Panc1 (cell line): Measurements from ENCODE around the gene TOP3A. TPM values are rescaled to one million over a fixed set of nuclear protein-coding genes. Genes with fewer than 3 reads are reported as not detected.
A peak's percentile ranks its signal among the peaks of the same experiment; 100 is the strongest.

Source experiments
- ATAC-seq: fragments of 200-7000 bp; cut with Tn5 transposase; 2 replicates; pipeline ENCODE4 v1.9.1; 2020; ENCODE audit warnings: mild to moderate bottlenecking, moderate library complexity
- BruUV-seq: library from RNA; stranded (reverse); fragments of 400-500 nt; replicated peaks from 2 replicates; lab custom pipeline; 2021; lab: Mats Ljungman, UMichigan
- CTCF ChIA-PET: fragments of 300-600 bp; sonication (Branson Sonifier 250); formaldehyde crosslinking; loops from one replicate; lab custom pipeline; 2022; ENCODE audit warnings: antibody characterized with exemption; lab: Charles Lee
- POLR2A ChIA-PET: fragments of 300-600 bp; sonication (Branson Sonifier 250); formaldehyde crosslinking; loops from one replicate; lab custom pipeline; 2022; ENCODE audit warnings: antibody characterized with exemption; lab: Charles Lee
- DNase-seq: peaks from one replicate; pipeline ENCODE4 v3.0.0-alpha.2; 2010; ENCODE audit warnings: low read depth, low spot score
- H3K27ac ChIP-seq: 2 replicates; pipeline ENCODE4 v1.5.1; 2011; ENCODE audit warnings: mild to moderate bottlenecking, low read length, inconsistent platforms
- H3K27me3 ChIP-seq: fragments of 200-500 bp; sonication (Bioruptor generic); 2 replicates; pipeline ENCODE4 v1.6.0; 2014; ENCODE audit warnings: low read length, inconsistent platforms; ENCODE audit not compliant: control insufficient read depth, insufficient read depth
- H3K36me3 ChIP-seq: fragments of 200-500 bp; sonication (Bioruptor generic); 2 replicates; pipeline ENCODE4 v1.5.1; 2014; ENCODE audit warnings: inconsistent platforms, mild to moderate bottlenecking, low read length, moderate library complexity; ENCODE audit not compliant: control insufficient read depth, insufficient read depth
- H3K4me1 ChIP-seq: 2 replicates; pipeline ENCODE4 v1.5.1; 2011; ENCODE audit warnings: inconsistent platforms, mild to moderate bottlenecking, low read length, moderate library complexity; ENCODE audit not compliant: control insufficient read depth, insufficient read depth
- H3K4me3 ChIP-seq, 2 experiments: 2 replicates each; pipeline ENCODE4 v1.5.1; 2011 to 2012; ENCODE audit warnings: low read depth in 2 of 2, low read length in 2 of 2, mild to moderate bottlenecking in 2 of 2, inconsistent platforms in 1 of 2, moderate library complexity in 1 of 2
- H3K9me3 ChIP-seq: fragments of 200-500 bp; sonication (Bioruptor generic); 2 replicates; pipeline ENCODE4 v1.5.1; 2014; ENCODE audit warnings: low read depth, mild to moderate bottlenecking, inconsistent platforms, low read length, moderate library complexity; ENCODE audit not compliant: control insufficient read depth, insufficient read depth
- POLR2AphosphoS5 ChIP-seq: IDR thresholded peaks from 2 replicates; pipeline ENCODE4 v1.6.1; 2012; ENCODE audit warnings: mild to moderate bottlenecking, low read depth, low read length, moderate library complexity
- SIN3A ChIP-seq: IDR thresholded peaks from 2 replicates; pipeline ENCODE4 v1.6.1; 2012; ENCODE audit warnings: low read depth, mild to moderate bottlenecking, low read length, moderate library complexity, borderline replicate concordance; ENCODE audit not compliant: insufficient read depth
- TCF7L2 ChIP-seq: IDR thresholded peaks from 2 replicates; pipeline ENCODE4 v1.6.1; 2011; ENCODE audit warnings: mild to moderate bottlenecking, low read depth, low read length, inconsistent platforms
- in situ Hi-C: cut with HindIII; loops from 2 replicates; pipeline ENCODE4 v1.10.0; 2016; ENCODE audit warnings: low sequenced_read_pairs, low pct_unique_long_range_greater_than_20kb
- intact Hi-C: fragments of 100-400 bp; cut with micrococcal nuclease; formaldehyde crosslinking; loops from one replicate; pipeline ENCODE4 v1.10.0; 2022; ENCODE audit not compliant: unreplicated experiment
- total RNA-seq: library from RNA; stranded (reverse); gene quantifications from one replicate; pipeline ENCODE4 v1.2.1, GENCODE V29; 2021; ENCODE audit not compliant: unreplicated experiment
- TF ChIP-seq, protein P1 (sequence below), 2 experiments: IDR thresholded peaks; 2 replicates each; pipeline ENCODE4 v1.6.1; 2011 to 2012; ENCODE audit warnings: low read depth in 2 of 2, control low read depth in 1 of 2, low read length in 1 of 2, mild to moderate bottlenecking in 1 of 2, moderate library complexity in 1 of 2; ENCODE audit not compliant: insufficient read depth in 1 of 2
- TF ChIP-seq, protein P2 (sequence below): fragments of 450-650 bp; IDR thresholded peaks from 2 replicates; pipeline ENCODE4 v1.5.1; 2017; ENCODE audit warnings: mild to moderate bottlenecking

The TOP3A gene
- total RNA-seq, 1 experiment from 2014 or later = 49.3 TPM

DNA sequence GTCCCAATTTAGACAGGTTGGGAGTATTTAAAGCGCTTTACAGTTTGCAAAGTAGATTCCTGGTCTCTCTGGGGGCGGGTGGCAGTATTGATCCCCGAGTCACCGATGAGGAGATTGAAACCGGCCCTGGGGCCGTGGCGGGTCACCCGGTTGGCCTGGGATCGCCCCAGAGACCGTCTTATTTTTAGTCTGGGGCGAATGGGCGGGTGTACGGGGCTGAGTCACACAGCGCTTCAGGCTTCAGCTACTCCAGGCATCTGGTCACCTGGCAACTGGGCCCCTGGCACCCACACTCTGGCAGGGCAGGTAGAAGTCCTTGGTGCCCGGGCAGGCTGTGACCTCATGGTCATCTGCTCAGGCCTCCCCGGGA lies 53.7 kb downstream of the TOP3A start:
- ATAC-seq (no peak), DNase-seq (no peak)
- in situ Hi-C loops = no loop called here
- no peaks in the 10 kb centered on the region for H3K9me3 ChIP-seq
- BruUV-seq = TSS peak; percentile 50
- peak overlapping the region; percentile 85 for H3K27ac ChIP-seq
- H3K36me3 ChIP-seq = peaks cover 3% of the 10 kb centered on the region; the same call in 1 of the 2 replicates
- H3K4me3 ChIP-seq = peak overlapping the region; percentile 74 to 75
- intact Hi-C loops = no loop called here
- ChIA-PET POLR2A (no interaction called here), CTCF (interaction anchor here (0.6 kb wide), 1 partner anchor 18 kb away, joined by 3 read pairs; no protein-coding TSS in a partner anchor)
- H3K4me1 ChIP-seq = peaks cover 13% of the 10 kb centered on the region
- no peaks in the 10 kb centered on the region for H3K27me3 ChIP-seq
- TF ChIP-seq, protein P1, sequence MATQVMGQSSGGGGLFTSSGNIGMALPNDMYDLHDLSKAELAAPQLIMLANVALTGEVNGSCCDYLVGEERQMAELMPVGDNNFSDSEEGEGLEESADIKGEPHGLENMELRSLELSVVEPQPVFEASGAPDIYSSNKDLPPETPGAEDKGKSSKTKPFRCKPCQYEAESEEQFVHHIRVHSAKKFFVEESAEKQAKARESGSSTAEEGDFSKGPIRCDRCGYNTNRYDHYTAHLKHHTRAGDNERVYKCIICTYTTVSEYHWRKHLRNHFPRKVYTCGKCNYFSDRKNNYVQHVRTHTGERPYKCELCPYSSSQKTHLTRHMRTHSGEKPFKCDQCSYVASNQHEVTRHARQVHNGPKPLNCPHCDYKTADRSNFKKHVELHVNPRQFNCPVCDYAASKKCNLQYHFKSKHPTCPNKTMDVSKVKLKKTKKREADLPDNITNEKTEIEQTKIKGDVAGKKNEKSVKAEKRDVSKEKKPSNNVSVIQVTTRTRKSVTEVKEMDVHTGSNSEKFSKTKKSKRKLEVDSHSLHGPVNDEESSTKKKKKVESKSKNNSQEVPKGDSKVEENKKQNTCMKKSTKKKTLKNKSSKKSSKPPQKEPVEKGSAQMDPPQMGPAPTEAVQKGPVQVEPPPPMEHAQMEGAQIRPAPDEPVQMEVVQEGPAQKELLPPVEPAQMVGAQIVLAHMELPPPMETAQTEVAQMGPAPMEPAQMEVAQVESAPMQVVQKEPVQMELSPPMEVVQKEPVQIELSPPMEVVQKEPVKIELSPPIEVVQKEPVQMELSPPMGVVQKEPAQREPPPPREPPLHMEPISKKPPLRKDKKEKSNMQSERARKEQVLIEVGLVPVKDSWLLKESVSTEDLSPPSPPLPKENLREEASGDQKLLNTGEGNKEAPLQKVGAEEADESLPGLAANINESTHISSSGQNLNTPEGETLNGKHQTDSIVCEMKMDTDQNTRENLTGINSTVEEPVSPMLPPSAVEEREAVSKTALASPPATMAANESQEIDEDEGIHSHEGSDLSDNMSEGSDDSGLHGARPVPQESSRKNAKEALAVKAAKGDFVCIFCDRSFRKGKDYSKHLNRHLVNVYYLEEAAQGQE (IDR thresholded peaks at IDR 0.05; ENCODE audit: insufficient read depth in 1 of 2, low read depth in 2 of 2, low read length in 1 of 2) = no peak
- TF ChIP-seq TCF7L2 (no peak), POLR2AphosphoS5 (no peak), SIN3A (no peak)
- TF ChIP-seq, protein P2, sequence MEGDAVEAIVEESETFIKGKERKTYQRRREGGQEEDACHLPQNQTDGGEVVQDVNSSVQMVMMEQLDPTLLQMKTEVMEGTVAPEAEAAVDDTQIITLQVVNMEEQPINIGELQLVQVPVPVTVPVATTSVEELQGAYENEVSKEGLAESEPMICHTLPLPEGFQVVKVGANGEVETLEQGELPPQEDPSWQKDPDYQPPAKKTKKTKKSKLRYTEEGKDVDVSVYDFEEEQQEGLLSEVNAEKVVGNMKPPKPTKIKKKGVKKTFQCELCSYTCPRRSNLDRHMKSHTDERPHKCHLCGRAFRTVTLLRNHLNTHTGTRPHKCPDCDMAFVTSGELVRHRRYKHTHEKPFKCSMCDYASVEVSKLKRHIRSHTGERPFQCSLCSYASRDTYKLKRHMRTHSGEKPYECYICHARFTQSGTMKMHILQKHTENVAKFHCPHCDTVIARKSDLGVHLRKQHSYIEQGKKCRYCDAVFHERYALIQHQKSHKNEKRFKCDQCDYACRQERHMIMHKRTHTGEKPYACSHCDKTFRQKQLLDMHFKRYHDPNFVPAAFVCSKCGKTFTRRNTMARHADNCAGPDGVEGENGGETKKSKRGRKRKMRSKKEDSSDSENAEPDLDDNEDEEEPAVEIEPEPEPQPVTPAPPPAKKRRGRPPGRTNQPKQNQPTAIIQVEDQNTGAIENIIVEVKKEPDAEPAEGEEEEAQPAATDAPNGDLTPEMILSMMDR = no peak

DNA sequence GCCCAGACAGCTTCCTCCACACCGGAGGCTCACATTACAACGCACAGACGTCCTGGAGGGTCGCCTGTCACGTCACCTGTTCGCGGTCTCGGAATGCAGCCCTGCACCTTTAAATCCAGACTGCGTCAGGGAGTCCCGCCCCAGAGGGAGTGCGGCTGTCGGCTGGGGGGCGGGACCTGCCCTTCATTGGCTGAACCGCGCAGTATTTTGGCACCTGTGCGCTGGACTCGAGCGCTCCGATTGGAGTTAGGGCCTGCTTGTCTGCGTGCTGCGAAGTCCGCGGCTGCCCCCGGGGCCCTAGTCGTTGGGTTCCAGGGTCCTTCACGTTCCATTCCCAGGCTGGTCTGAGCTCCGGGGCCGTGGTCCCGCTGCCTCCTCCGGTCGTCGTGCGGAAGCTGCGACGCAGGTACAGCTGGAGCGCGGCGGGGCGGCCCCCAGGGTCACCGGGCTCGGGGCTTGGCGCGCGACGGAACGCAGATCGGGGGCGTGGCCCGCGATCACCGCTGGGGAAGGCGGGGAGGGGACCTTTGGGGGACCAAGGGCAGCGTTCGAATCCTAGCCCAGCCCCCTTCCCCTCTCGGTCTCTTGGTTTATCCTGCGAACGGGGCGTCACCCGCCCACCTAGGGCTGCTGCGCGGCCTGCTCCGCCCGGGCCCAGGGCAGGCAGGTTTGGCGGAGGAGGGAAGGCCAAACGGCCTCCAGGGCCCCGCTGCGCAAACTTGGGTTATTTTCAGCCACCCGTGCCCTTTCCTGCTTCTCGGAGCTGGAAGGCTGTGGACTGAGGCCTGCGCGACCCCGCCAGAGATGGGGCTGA lies 54.3 kb downstream of the TOP3A start, which contains the start of gene MIEF2:
Gene MIEF2 (plus strand): TSS at position 331 of the 814 bp plus-strand sequence. CDS start 2,059 bp downstream, outside the sequence.
- in situ Hi-C loops (no loop called here), intact Hi-C loops (no loop called here)
- H3K27me3 ChIP-seq = no peaks in the 10 kb centered on the region
- CTCF ChIA-PET = interaction anchor here (0.7 kb wide), 1 partner anchor 88 kb away, joined by 4 read pairs; no protein-coding TSS in a partner anchor
- peaks cover 3% of the 10 kb centered on the region; the same call in 1 of the 2 replicates for H3K36me3 ChIP-seq
- TF ChIP-seq SIN3A (peak; percentile 31; the same call in 1 of the 2 replicates), POLR2AphosphoS5 (no peak)
- TF ChIP-seq, protein P2 = no peak
- peaks cover 13% of the 10 kb centered on the region for H3K4me1 ChIP-seq
- BruUV-seq = no TSS peak
- ATAC-seq (peak; percentile 89), DNase-seq (peak; percentile 85)
- peak within 1 kb of the TSS; percentile 74 to 75 for H3K4me3 ChIP-seq
- H3K27ac ChIP-seq = peak within 1 kb of the TSS; percentile 85
- no peaks in the 10 kb centered on the region for H3K9me3 ChIP-seq
- POLR2A ChIA-PET = no interaction called here
